HuH-7 (cell line): ENCODE results near the gene CENPP.

Source experiments
- DNase-seq: peaks from one replicate; pipeline ENCODE4 v3.0.0; 2011; ENCODE audit warnings: low spot score

CENPP gene

GRCh38 chr9:92639124-92639523 is 313.4 kb downstream of the CENPP start:
- DNase-seq = no peak

- DNase-seq = no peak
Measured at GRCh38 chr9:92639791-92640271, 314.1 kb downstream of the CENPP start.

- no peak for DNase-seq
Measured at GRCh38 chr9:92640398-92641091, 314.8 kb downstream of the CENPP start.

- DNase-seq = no peak
Measured at GRCh38 chr9:92641092-92641809, 315.5 kb downstream of the CENPP start.

- DNase-seq = no peak
Measured at GRCh38 chr9:92642041-92642451, 316.3 kb downstream of the CENPP start.

GRCh38 chr9:92642564-92642963 is 316.8 kb downstream of the CENPP start:
- no peak for DNase-seq

GRCh38 chr9:92644278-92644677 is 318.5 kb downstream of the CENPP start:
- no peak for DNase-seq

- no peak for DNase-seq
Measured at GRCh38 chr9:92645041-92645440, 319.3 kb downstream of the CENPP start.

- DNase-seq = no peak
Measured at GRCh38 chr9:92647671-92648473, 322.1 kb downstream of the CENPP start.

- DNase-seq = no peak
Measured at GRCh38 chr9:92648474-92648971, 322.8 kb downstream of the CENPP start.

- DNase-seq = no peak
Measured at GRCh38 chr9:92649007-92649406, 323.3 kb downstream of the CENPP start.

- no peak for DNase-seq
Measured at GRCh38 chr9:92650296-92650695, 324.5 kb downstream of the CENPP start.

- no peak for DNase-seq
Measured at GRCh38 chr9:92650839-92651621, 325.3 kb downstream of the CENPP start.

GRCh38 chr9:92652461-92652860 is 326.7 kb downstream of the CENPP start:
- DNase-seq = no peak

- DNase-seq = no peak
Measured at GRCh38 chr9:92654481-92655301, 328.9 kb downstream of the CENPP start.

GRCh38 chr9:92655366-92655765 is 329.6 kb downstream of the CENPP start:
- DNase-seq = no peak

- DNase-seq = no peak
Measured at GRCh38 chr9:92655896-92656536, 330.3 kb downstream of the CENPP start.

- no peak for DNase-seq
Measured at GRCh38 chr9:92656537-92656925, 330.8 kb downstream of the CENPP start.

GRCh38 chr9:92657296-92658094 is 331.7 kb downstream of the CENPP start:
- no peak for DNase-seq
